WERI-Rb-1 (cell line): ENCODE results near the gene KIF17.

Source experiments
- DNase-seq: peaks from one replicate; pipeline ENCODE4 v3.0.0-alpha.2; 2020
- H3K27ac ChIP-seq: fragments of 250-450 bp; sonication (Bioruptor Pico); 2 replicates; pipeline ENCODE4 v1.5.1; 2020; ENCODE audit warnings: mild to moderate bottlenecking, moderate library complexity
- H3K27me3 ChIP-seq: fragments of 250-450 bp; sonication (Bioruptor Pico); 2 replicates; pipeline ENCODE4 v1.5.1; 2021; ENCODE audit warnings: mild to moderate bottlenecking, low read depth, moderate library complexity; ENCODE audit not compliant: insufficient read depth, severe bottlenecking
- H3K36me3 ChIP-seq: fragments of 250-450 bp; sonication (Bioruptor Pico); 2 replicates; pipeline ENCODE4 v1.5.1; 2020; ENCODE audit warnings: mild to moderate bottlenecking, moderate library complexity
- H3K4me3 ChIP-seq: 2 replicates; pipeline ENCODE4 v1.5.1; 2011; ENCODE audit warnings: low read depth, mild to moderate bottlenecking, control low read depth, low read length
- H3K9me3 ChIP-seq: fragments of 250-450 bp; sonication (Bioruptor Pico); 2 replicates; pipeline ENCODE4 v1.5.1; 2021; ENCODE audit warnings: mild to moderate bottlenecking, moderate library complexity; ENCODE audit not compliant: severe bottlenecking
- CTCF ChIP-seq: IDR thresholded peaks from 2 replicates; pipeline ENCODE4 v1.5.1; 2011; ENCODE audit warnings: low read depth, mild to moderate bottlenecking, control low read depth, inconsistent platforms, low read length

The KIF17 gene

DNA sequence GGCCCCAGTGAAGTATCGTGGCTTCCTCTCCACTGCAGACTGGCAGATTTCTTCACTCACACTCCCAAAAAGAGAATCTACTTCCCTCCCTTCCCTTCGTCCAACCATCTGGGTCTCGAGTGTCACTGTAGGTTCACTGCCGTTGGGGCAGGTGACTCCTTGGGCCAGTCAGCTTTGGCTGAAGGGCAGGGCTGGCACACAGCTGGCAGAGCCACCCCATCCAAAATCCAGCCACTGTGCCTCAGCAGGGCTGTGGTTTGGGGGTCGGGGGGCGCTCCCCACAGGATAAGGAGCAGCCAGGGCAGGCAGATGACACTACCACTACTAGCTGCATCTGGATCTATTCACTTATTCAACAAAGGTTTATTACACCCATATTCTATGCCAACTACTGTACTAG is 74.7 kb downstream of the KIF17 start:
- H3K27ac ChIP-seq, result no peak overlapping the region
- TF ChIP-seq CTCF, result no peak
- no peak for DNase-seq
- no peaks in the 10 kb centered on the region for H3K27me3 ChIP-seq
- H3K4me3 ChIP-seq, result no peak overlapping the region
- H3K9me3 ChIP-seq, result no peaks in the 10 kb centered on the region
- peaks cover 11% of the 10 kb centered on the region for H3K36me3 ChIP-seq

DNA sequence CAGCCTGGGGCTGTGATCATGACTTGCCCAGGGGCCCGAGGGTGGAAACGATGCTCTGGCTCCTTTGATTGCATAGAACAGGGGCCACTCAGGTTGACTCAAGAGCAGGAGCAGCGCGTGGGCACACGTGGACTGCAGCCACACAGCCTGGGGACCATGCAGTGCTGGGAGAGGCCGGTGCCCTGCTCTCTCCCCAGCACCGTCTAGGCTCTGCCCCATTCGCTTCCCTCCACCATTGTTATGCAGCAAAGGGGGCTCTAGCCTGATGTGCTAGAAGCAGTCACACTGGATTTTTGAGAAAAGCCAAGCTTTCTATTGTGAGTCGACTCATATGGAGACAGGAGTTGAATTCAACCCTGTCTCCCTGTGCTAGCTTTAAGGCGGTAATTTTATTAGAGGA is 75.8 kb downstream of the KIF17 start:
- TF ChIP-seq CTCF, result no peak
- H3K27ac ChIP-seq, result no peak overlapping the region
- H3K4me3 ChIP-seq, result no peak overlapping the region
- DNase-seq, result no peak
- H3K36me3 ChIP-seq, result peaks cover 11% of the 10 kb centered on the region
- H3K27me3 ChIP-seq, result no peaks in the 10 kb centered on the region
- H3K9me3 ChIP-seq, result no peaks in the 10 kb centered on the region

DNA sequence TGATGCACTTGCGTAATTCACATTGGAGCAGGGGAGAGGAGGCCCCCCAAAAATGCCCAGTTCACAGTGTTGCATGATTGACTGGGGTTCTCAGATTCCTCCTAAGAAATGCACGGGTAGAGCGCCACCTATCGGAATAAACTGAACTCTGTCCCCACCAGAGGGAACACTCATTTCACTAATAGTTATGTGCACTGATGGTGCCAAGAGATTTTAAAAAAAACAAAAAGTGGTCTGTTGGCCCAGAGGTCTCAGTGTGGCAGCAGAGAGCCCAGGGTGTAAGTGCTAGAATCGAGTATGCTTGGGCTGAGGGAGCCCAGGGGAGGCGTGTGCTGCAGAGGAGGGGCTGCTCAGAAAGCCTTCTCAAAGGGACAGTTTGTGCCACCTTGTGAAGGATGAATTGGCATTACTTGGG is 77.6 kb downstream of the KIF17 start:
- no peaks in the 10 kb centered on the region for H3K27me3 ChIP-seq
- H3K9me3 ChIP-seq, result no peaks in the 10 kb centered on the region
- peaks cover 11% of the 10 kb centered on the region for H3K36me3 ChIP-seq
- H3K27ac ChIP-seq, result no peak overlapping the region
- H3K4me3 ChIP-seq, result no peak overlapping the region
- TF ChIP-seq CTCF, result peak; percentile 66
- DNase-seq, result peak; percentile 39

DNA sequence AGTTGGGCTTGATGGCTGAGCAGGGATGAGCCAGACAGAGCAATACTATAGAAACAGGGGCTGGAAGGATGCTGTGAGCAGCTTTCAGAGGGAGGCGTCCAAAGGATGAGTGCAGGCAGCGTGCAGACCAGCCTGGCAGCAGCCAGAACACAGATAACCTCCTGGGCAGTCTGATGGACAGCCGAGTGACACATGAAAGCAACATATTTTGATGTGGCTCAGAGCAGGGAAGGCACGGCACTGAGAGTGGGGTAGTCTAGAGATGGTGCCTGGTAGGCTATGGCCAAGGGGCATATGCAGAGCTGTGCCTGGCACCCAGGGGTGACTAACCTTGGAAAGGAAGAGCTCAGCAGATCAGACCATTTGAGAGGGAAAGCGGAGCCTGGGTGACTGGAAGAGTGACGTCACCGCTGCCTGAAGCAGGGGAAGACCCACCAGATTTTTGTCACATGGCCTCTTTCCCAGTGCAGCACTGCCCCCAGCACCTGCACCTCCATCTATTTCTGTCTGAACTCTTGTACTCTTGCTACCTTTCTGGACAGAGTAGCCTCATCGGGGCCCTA is 80.9 kb downstream of the KIF17 start:
- no peak for DNase-seq

GRCh38 chr1:20634594-20635084 is 83.2 kb downstream of the KIF17 start:
- Histone ChIP-seq H3K27me3 (no peaks in the 10 kb centered on the region), H3K9me3 (no peaks in the 10 kb centered on the region), H3K36me3 (peaks cover 7% of the 10 kb centered on the region), H3K4me3 (peak overlapping the region; percentile 62), H3K27ac (peak overlapping the region; percentile 44; the same call in 1 of the 2 replicates)
- TF ChIP-seq CTCF, result no peak
- DNase-seq, result peak; percentile 64

More for the DNA sequence above, 80.9 kb downstream of the KIF17 start:
- no peak overlapping the region for H3K27ac ChIP-seq
- H3K9me3 ChIP-seq, result no peaks in the 10 kb centered on the region
- H3K4me3 ChIP-seq, result no peak overlapping the region
- peaks cover 11% of the 10 kb centered on the region for H3K36me3 ChIP-seq
- no peaks in the 10 kb centered on the region for H3K27me3 ChIP-seq
- no peak for TF ChIP-seq CTCF

DNA sequence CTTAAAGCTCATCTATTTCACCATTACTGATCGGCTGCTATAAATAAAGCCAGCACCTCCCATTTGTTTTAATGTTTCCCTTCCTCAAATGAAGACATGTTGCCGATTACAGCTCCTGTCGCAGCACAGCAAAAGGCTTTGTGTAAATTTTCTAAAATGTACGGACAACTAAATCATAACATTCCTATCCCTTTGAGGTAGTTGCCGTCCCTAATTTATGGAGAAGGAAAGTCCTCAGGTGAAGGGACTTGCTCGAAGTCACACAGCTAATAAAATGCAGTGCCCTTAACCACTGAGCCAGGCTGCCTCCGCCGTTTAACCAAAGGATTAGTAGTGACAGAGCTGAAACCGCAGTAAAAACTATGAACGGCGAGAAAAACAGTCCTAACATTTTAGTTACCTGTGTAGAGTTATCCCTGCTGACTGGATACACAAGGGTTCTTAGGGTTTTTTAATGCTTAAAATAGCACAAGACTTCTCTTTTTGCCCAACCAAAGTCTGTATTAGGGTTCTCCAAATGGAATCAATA is 83.7 kb downstream of the KIF17 start:
- peak overlapping the region; percentile 44 for H3K27ac ChIP-seq
- H3K4me3 ChIP-seq, result peak overlapping the region; percentile 62
- H3K36me3 ChIP-seq, result peaks cover 7% of the 10 kb centered on the region
- H3K9me3 ChIP-seq, result no peaks in the 10 kb centered on the region
- DNase-seq, result no peak
- no peaks in the 10 kb centered on the region for H3K27me3 ChIP-seq
- no peak for TF ChIP-seq CTCF
